Measurements from ENCODE around the gene ADARB2. TPM values are rescaled to one million over a fixed set of nuclear protein-coding genes. Genes with fewer than 3 reads are reported as not detected.
A peak's percentile ranks its signal among the peaks of the same experiment; 100 is the strongest.

Gene ADARB2
- total RNA-seq, 2 experiments from 2014 or later: 0.17 to 0.30 TPM

DNA sequence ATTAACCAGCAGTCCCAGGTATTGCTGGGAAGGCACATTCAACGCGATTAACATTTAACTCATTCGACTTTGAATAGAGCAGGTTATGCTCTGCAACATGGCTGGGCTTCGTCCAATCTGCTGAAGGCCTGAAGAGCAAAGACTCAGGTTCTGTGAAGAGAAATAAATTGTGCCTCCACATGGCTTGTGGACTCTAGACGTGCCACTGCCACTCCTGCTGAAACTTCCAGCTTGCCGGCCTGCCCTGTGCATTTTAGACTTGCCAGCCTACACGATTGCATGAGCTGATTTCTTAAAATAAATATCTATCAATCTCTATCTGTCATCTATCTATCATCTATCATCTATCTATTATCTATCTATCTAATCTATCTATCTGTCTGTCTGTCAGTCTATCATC, 543.2 kb downstream of the ADARB2 start:
- no peak overlapping the region for H3K4me3 Mint-ChIP-seq
- H3K4me1 Mint-ChIP-seq: peaks cover 17% of the 10 kb centered on the region
- no peaks in the 10 kb centered on the region for H3K36me3 Mint-ChIP-seq (ENCODE audit: low read depth)
- no peak overlapping the region for H3K27ac Mint-ChIP-seq
- ChIA-PET POLR2A (no interaction called here), CTCF (no interaction called here)
- peaks cover 18% of the 10 kb centered on the region for H3K27me3 Mint-ChIP-seq
- no peaks in the 10 kb centered on the region for H3K9me3 Mint-ChIP-seq
- no peak for DNase-seq

DNA sequence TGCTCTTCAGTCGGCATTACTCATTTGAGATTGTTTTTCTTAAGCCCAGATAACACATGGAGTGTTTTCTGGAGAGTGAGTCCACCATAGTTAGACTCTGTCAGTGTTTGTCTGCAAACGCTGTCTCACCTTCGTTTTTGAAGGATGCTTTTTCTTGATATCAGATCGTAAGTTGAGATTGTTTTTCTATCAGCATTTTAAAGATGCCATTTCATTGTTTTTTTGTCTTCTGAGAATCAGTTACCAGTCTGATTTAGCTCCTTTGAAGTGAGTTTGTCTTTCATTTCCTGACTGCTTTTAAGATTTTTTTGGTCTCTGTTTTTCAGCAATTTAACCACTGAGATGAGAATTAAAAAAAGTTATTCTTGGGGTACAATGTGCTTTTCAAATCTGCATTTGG, 543.8 kb downstream of the ADARB2 start:
- ChIA-PET POLR2A (no interaction called here), CTCF (no interaction called here)
- H3K36me3 Mint-ChIP-seq (ENCODE audit: low read depth): no peaks in the 10 kb centered on the region
- H3K27ac Mint-ChIP-seq: peak overlapping the region; percentile 71
- peaks cover 17% of the 10 kb centered on the region for H3K4me1 Mint-ChIP-seq
- peaks cover 16% of the 10 kb centered on the region for H3K27me3 Mint-ChIP-seq
- DNase-seq: no peak
- H3K9me3 Mint-ChIP-seq: no peaks in the 10 kb centered on the region
- H3K4me3 Mint-ChIP-seq: no peak overlapping the region

DNA sequence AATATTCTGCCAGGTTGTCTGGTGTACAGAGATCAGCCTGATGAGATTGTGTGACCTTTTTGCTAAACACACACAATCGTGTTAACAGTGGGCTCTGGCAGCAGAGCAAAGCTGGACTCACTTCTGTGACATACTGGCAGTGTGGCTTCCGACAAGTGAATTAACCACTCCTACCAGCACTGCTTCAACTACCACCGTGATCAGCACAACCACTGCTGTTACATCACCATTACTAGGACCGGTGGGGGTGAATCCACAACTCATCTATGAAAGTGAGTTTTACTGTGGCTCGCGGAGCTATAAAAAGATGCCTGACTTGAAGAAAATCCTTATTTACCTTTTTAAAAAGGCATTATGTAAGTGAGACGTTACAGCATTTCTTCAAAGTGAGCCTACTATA, 545.6 kb downstream of the ADARB2 start:
- ChIA-PET CTCF (no interaction called here), POLR2A (no interaction called here)

DNA sequence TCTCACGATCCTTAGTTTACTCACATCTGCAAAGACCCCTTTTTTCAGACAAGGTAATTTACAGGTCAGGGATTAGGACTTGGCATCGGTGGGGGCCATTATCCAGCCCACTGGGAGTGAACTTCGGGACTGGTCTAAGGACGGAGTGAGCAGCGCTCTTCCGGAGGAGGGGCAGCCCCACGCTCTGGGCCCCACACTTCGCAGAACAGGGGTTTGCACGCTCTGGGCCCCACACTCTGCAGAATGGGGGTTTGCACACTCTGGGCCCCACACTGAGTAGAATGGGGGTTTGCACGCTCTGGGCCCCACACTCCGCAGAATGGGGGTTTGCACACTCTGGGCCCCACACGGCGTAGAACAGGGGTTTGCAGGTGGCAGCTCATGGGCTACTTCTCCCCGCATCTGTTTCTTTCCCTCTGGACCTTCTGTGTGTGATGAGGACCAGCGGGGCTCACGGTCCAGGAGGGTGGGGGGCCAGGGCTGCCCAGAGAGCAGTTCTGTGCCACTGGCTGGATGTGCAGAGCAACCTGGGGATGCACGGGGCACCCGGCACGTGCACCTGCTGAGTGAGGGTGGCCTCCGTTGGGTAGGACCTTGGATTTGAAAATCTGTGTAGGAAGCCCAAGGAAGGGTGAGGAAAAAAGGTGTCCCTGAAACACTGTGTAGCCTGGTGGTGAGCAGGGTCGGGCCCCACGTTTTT, 546.4 kb downstream of the ADARB2 start:
- POLR2A ChIA-PET: no interaction called here

More for the DNA sequence above, 545.6 kb downstream of the ADARB2 start:
- Mint-ChIP-seq H3K27me3 (peaks cover 3% of the 10 kb centered on the region), H3K36me3 (ENCODE audit: low read depth) (no peaks in the 10 kb centered on the region), H3K9me3 (no peaks in the 10 kb centered on the region), H3K4me3 (no peak overlapping the region), H3K27ac (no peak overlapping the region), H3K4me1 (peaks cover 17% of the 10 kb centered on the region)
- DNase-seq: no peak

DNA sequence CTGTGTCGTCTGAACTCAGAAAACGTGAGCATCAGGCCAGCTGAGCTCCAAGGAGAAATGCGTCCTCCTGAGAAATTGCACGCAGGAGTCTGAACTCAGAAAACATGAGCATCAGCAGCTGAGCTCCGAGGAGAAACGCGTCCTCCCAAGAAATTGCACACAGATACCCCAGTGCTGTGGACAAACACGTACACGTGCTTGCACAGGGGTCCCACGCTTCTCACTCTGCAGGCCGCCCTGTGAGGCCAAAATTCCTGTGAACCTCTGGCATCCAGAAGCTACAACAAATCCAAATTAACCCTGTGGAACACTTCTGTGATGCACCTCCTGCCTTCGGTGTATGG, 547.3 kb downstream of the ADARB2 start:
- ChIA-PET CTCF (no interaction called here), POLR2A (no interaction called here)
- Mint-ChIP-seq H3K9me3 (no peaks in the 10 kb centered on the region), H3K4me1 (peaks cover 17% of the 10 kb centered on the region), H3K4me3 (no peak overlapping the region), H3K27me3 (no peaks in the 10 kb centered on the region), H3K36me3 (ENCODE audit: low read depth) (no peaks in the 10 kb centered on the region), H3K27ac (no peak overlapping the region)
- DNase-seq: no peak

More for the DNA sequence above, 546.4 kb downstream of the ADARB2 start:
- Mint-ChIP-seq H3K27ac (no peak overlapping the region), H3K4me1 (peaks cover 17% of the 10 kb centered on the region), H3K4me3 (no peak overlapping the region), H3K9me3 (no peaks in the 10 kb centered on the region), H3K27me3 (no peaks in the 10 kb centered on the region), H3K36me3 (ENCODE audit: low read depth) (no peaks in the 10 kb centered on the region)
- CTCF ChIA-PET: no interaction called here
- DNase-seq: no peak

DNA sequence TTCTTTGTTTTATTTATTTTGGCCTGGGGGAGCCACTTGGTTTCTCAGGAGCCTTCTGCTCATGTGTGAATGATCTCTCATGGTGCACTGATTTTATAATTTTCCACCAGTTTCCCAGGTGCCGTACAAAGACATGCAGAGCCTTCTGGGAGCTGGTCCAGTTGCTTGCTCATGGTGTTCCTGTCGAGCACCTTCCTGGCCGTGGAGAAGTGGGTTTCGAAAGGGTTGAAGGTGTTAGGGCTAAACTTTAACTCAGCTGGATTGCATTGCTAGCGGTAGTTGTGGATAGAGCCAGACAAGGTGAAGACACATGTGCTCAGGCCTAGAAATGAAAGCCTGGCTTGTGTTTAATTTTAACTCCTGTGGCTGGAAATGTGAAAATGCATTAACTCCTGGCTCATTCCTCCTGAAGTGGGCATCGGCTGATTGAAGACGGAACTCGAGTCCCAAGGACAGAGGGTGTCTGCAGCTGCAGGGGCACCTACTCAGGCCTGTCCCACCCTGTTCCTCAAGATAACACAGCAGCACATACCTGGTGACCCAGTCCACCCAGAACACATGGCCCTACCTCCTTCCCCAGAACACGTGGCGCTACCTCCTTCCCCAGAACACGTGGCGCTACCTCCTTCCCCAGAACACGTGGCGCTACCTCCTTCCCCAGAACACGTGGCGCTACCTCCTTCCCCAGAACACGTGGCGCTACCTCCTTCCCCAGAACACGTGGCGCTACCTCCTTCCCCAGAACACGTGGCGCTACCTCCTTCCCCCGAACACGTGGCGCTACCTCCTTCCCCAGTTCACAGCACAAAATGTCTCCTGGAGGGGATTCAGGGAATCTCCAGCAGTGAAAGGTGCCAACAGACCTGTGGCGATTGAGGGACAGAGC, 547.9 kb downstream of the ADARB2 start:
- no peak overlapping the region for H3K4me3 Mint-ChIP-seq
- H3K4me1 Mint-ChIP-seq: peaks cover 15% of the 10 kb centered on the region
- H3K9me3 Mint-ChIP-seq: no peaks in the 10 kb centered on the region
- no peak overlapping the region for H3K27ac Mint-ChIP-seq
- no peak for DNase-seq
- POLR2A ChIA-PET: no interaction called here
- CTCF ChIA-PET: no interaction called here
- no peaks in the 10 kb centered on the region for H3K36me3 Mint-ChIP-seq (ENCODE audit: low read depth)
- no peaks in the 10 kb centered on the region for H3K27me3 Mint-ChIP-seq

DNA sequence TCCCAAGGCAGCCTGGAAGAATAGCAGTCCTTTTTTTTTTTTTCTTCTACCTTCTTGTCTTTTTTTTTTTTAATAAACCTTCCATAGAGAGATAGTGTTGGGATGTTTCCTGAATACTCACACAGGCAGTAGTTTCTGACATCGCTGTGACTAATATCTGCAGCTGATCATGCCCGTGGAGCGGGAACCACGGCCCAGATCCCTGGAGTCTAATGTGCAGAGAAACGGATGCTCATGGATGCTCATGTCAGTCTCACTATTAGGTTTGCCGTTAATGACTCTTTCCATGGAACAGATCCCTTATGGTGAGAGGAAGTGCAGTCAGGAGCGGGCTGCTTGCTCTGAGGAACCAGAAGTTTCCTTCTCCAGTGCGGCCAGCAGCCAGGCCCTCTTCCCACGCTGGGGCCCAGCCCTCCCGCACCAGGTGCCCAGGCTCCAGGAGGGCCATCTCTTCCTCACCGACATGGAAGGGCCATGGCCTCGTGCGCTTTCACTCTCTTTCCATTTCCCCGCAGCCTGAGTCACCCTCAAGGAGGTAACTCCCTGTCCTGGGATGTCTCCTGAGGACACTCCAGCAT, 548.7 kb downstream of the ADARB2 start:
- Mint-ChIP-seq H3K27ac (no peak overlapping the region), H3K9me3 (no peaks in the 10 kb centered on the region), H3K36me3 (ENCODE audit: low read depth) (no peaks in the 10 kb centered on the region), H3K4me3 (no peak overlapping the region), H3K27me3 (peaks cover 2% of the 10 kb centered on the region), H3K4me1 (peaks cover 8% of the 10 kb centered on the region)
- ChIA-PET CTCF (no interaction called here), POLR2A (no interaction called here)
- no peak for DNase-seq

DNA sequence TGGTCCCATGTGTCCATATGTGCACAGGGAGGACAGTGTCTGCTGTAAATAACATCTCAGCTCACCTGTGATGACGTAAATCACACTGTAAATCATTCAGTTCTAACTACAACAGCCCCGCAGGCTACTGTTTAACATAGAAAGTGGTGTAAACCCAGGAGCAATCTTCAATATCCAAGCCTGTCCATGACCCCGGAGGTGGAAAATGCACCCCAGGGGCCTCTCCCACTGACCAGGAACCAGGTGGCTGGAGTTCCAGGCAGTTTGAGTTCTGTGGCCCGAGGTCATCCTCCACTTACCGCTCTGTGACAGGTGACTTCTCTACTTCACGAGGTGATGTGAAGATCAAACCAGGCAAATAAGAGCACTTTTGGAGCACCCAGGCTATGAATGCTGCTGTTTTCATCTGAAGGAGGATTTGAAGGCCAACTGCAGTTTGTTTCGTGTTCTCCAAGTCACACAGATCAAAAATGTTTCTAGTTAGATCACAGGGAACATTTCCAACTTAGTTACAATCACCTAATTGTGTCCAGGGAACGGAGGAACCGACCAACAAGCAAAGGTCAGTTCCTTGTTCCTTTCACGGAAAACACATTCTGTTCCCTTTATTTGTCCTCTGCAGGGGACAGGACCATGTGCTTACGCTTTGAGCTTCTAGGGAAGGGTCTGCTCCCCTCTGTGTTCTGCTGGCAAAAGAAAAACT, 549.3 kb downstream of the ADARB2 start:
- H3K4me3 Mint-ChIP-seq: no peak overlapping the region
- peaks cover 2% of the 10 kb centered on the region for H3K27me3 Mint-ChIP-seq
- no peaks in the 10 kb centered on the region for H3K36me3 Mint-ChIP-seq (ENCODE audit: low read depth)
- ChIA-PET POLR2A (no interaction called here), CTCF (no interaction called here)
- peaks cover 2% of the 10 kb centered on the region for H3K4me1 Mint-ChIP-seq
- H3K27ac Mint-ChIP-seq: no peak overlapping the region
- no peak for DNase-seq
- H3K9me3 Mint-ChIP-seq: no peaks in the 10 kb centered on the region

DNA sequence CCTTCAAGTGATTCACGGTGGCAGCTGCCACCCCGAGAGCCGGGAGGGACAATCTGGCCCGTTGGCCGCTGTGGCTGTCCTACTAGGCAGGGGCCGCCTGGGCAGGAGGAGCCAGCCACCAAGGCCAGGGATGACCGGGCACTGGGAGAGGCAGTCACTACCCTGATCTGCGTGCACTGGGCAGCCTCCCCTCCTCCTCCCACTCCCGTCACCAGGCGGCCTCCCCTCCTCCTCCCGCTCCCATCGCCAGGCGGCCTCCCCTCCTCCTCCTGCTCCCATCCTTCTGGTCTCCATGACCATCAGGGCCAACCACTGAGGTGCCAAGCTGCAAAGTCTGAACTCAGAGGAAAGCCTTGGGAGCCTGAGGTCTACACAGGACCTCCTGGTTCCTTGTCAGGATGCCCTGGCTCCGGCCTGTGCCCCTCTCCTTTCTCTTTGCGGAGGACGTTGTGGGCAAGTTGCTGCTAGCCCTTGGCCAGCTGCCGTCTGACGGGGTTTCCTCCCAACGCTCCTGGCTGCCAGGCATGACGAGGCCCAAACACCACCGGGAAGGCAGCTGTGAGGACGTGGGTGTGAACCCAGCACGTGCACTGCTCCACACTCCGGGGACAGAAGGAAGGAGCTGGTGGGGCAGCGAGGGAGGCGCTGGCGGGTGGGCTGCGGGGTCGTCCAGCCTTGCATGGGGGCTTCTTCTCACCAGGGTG, 550.0 kb downstream of the ADARB2 start:
- Mint-ChIP-seq H3K36me3 (ENCODE audit: low read depth) (no peaks in the 10 kb centered on the region), H3K27me3 (peaks cover 2% of the 10 kb centered on the region), H3K9me3 (no peaks in the 10 kb centered on the region), H3K4me3 (no peak overlapping the region), H3K27ac (no peak overlapping the region), H3K4me1 (no peaks in the 10 kb centered on the region)
- POLR2A ChIA-PET: no interaction called here
- DNase-seq: no peak
- CTCF ChIA-PET: no interaction called here

DNA sequence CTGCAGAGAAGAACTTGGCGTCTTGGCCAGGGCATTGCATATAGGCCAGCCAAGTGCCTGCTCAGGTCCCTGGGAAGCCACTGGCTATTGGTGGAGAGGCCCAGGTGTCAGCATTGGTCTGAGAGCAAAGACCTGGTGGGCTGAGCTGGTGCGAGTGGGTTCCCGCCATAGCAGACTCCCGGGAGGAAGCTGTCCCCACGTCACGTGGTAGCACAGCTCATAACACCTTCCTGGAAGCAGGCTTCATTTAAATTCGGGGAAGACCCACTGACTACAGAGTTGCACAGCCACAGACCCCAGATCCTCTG, 550.7 kb downstream of the ADARB2 start:
- Mint-ChIP-seq H3K27me3 (peaks cover 2% of the 10 kb centered on the region), H3K36me3 (ENCODE audit: low read depth) (no peaks in the 10 kb centered on the region), H3K27ac (no peak overlapping the region), H3K4me1 (no peaks in the 10 kb centered on the region), H3K4me3 (no peak overlapping the region), H3K9me3 (no peaks in the 10 kb centered on the region)
- no peak for DNase-seq
- CTCF ChIA-PET: no interaction called here
- POLR2A ChIA-PET: no interaction called here

DNA sequence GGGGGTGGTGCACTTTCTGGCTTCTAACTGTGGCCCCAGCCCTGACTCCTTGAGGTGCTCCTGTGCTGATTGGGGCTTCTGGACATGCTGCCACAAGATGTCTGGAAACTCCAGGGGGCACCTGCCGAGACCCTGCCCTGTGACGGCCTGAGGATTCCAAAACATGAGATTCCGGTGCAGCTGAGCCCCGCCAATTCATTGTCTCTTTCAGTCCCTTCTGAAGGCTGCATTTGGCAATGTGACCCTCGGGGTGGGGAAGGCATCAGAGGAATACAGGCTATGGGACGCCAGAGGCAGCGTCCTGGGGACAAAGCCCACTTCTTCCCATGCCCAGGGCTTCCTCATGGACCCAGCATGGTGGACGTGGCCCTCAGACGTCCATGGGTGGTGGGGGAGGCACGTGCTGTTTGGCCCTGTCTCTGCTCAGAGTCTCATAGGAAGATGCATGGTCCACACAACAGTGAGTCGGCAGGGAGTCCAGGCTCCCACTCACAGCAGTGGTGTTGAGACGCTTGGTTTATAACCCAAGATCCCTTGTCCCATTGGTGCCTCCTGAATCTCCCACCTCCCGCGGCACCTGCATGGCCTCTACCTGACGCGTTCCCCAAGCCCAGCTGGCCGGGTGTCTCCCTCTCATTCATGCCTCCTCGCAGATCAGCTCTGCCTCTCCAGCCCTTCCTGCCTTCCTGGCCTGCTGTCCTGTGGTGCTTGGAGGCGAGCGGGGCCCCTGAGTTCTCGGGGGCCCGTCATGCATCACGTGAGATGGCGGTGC, 551.2 kb downstream of the ADARB2 start:
- Mint-ChIP-seq H3K4me1 (no peaks in the 10 kb centered on the region), H3K27me3 (peaks cover 2% of the 10 kb centered on the region), H3K9me3 (no peaks in the 10 kb centered on the region), H3K4me3 (no peak overlapping the region), H3K27ac (no peak overlapping the region), H3K36me3 (ENCODE audit: low read depth) (no peaks in the 10 kb centered on the region)
- no peak for DNase-seq
- CTCF ChIA-PET: interaction anchor here (1.4 kb wide), 1 partner anchor 12 kb away, joined by 3 read pairs; no protein-coding TSS in a partner anchor
- POLR2A ChIA-PET: no interaction called here

All from activated CD4-positive, alpha-beta T cell treated with anti-CD3 and anti-CD28 coated beads, Interleukin-2, amount 10 ng/mL, durations not matched to agents 7 days and 5 days (primary cell).